Osteocyte (in vitro differentiated cells): Measurements from ENCODE around the gene PPP2R5E. TPM values are rescaled to one million over a fixed set of nuclear protein-coding genes. Genes with fewer than 3 reads are reported as not detected.

Experiments used
- DNase-seq: peaks from one replicate; pipeline ENCODE4 v3.0.0; 2021; ENCODE audit warnings: mixed read lengths; ENCODE audit not compliant: unreplicated experiment; ENCODE audit errors: extremely low spot score
- H3K27ac Mint-ChIP-seq: one replicate; pipeline ENCODE4 v1.8.0; 2021; ENCODE audit warnings: mild to moderate bottlenecking, mixed read lengths; ENCODE audit not compliant: unreplicated experiment
- H3K27me3 Mint-ChIP-seq: one replicate; pipeline ENCODE4 v1.8.0; 2021; ENCODE audit warnings: mixed read lengths; ENCODE audit not compliant: unreplicated experiment
- H3K36me3 Mint-ChIP-seq: one replicate; pipeline ENCODE4 v1.8.0; 2021; ENCODE audit warnings: mixed read lengths; ENCODE audit not compliant: unreplicated experiment
- H3K4me1 Mint-ChIP-seq: one replicate; pipeline ENCODE4 v1.8.0; 2021; ENCODE audit warnings: mixed read lengths; ENCODE audit not compliant: unreplicated experiment
- H3K4me3 Mint-ChIP-seq: one replicate; pipeline ENCODE4 v1.8.0; 2021; ENCODE audit warnings: mild to moderate bottlenecking, moderate library complexity, mixed read lengths; ENCODE audit not compliant: unreplicated experiment
- H3K9me3 Mint-ChIP-seq: one replicate; pipeline ENCODE4 v1.8.0; 2021; ENCODE audit warnings: mixed read lengths; ENCODE audit not compliant: unreplicated experiment
- total RNA-seq: library from RNA; stranded (reverse); gene quantifications from 2 replicates; pipeline ENCODE4 v1.2.1, GENCODE V29; 2021
- TF ChIP-seq, protein P1 (sequence below): fragments of 200-600 bp; sonication (generic); IDR thresholded peaks from 2 replicates; pipeline ENCODE4 v1.5.0; 2021; ENCODE audit warnings: antibody characterized with exemption, mild to moderate bottlenecking, moderate library complexity

Gene PPP2R5E
- total RNA-seq, 1 donor from 2014 or later: 43.3 TPM

DNA sequence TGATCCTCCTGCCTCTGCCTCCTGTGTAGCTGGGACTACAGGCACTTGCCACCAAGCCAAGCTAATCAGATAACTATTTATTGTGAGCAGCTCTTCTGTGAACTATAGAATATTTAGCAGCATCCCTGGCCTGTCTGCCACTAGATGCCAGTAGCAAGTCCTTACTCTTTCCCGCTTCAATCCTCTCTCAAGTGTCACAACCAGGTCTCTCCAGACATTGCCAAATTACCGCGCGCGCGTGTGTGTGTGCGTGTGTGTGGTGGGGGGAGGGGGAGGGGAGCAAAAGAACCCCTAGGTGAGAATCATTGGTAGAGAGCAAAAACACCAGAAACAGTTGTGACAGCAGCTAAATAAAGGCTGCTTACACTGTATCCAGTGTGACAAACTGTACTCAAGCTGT, 49.9 kb downstream of the PPP2R5E start:
- Mint-ChIP-seq H3K27me3 (no peaks in the 10 kb centered on the region), H3K36me3 (peaks cover 4% of the 10 kb centered on the region), H3K4me1 (peaks cover 51% of the 10 kb centered on the region), H3K4me3 (no peak overlapping the region), H3K9me3 (no peaks in the 10 kb centered on the region), H3K27ac (peak overlapping the region; percentile 79)
- DNase-seq: no peak
- TF ChIP-seq, protein P1, sequence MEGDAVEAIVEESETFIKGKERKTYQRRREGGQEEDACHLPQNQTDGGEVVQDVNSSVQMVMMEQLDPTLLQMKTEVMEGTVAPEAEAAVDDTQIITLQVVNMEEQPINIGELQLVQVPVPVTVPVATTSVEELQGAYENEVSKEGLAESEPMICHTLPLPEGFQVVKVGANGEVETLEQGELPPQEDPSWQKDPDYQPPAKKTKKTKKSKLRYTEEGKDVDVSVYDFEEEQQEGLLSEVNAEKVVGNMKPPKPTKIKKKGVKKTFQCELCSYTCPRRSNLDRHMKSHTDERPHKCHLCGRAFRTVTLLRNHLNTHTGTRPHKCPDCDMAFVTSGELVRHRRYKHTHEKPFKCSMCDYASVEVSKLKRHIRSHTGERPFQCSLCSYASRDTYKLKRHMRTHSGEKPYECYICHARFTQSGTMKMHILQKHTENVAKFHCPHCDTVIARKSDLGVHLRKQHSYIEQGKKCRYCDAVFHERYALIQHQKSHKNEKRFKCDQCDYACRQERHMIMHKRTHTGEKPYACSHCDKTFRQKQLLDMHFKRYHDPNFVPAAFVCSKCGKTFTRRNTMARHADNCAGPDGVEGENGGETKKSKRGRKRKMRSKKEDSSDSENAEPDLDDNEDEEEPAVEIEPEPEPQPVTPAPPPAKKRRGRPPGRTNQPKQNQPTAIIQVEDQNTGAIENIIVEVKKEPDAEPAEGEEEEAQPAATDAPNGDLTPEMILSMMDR: peak; percentile 23

DNA sequence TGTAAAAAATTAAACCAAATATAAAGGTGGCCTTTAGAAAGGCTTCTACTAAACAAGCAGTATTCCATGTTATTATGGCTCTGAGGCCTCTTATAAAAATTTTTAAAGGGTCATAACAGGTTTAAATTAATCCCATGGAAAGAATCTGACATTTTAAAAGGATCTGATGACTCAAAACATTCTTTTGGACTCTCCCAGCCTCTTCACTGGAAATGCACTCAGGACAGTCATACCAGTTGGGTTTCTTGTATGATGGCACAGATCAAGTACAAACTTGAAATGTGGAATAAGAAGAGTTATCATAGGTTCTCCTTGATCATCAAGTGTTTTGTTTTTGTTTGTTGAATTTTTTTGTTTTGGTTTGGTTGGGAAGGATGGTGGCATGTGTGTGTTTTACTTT, 50.8 kb downstream of the PPP2R5E start:
- Mint-ChIP-seq H3K4me3 (no peak overlapping the region), H3K4me1 (peaks cover 47% of the 10 kb centered on the region), H3K27me3 (no peaks in the 10 kb centered on the region), H3K27ac (peak overlapping the region; percentile 79), H3K9me3 (no peaks in the 10 kb centered on the region), H3K36me3 (peaks cover 4% of the 10 kb centered on the region)
- DNase-seq: no peak
- TF ChIP-seq, protein P1: no peak

DNA sequence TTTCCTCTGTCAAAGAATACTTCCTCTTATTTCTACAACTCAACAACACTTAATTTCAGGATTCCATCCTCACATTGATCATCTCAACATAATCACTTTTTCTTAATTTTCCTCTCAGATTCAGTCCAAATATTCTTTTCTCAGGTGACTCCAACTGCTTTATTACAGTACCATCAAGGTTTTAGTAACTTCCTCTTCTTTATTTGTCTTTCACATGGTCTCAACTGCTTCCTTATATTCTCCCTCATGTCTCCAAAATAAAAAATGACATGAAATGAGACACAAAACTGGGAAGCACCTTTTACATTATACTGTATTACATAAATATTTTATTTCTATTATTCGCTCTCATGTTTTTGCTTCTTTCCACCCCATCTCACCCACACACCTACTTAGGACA, 55.5 kb downstream of the PPP2R5E start:
- H3K4me1 Mint-ChIP-seq: peaks cover 50% of the 10 kb centered on the region
- no peaks in the 10 kb centered on the region for H3K36me3 Mint-ChIP-seq
- no peaks in the 10 kb centered on the region for H3K9me3 Mint-ChIP-seq
- no peak overlapping the region for H3K27ac Mint-ChIP-seq
- H3K27me3 Mint-ChIP-seq: no peaks in the 10 kb centered on the region
- H3K4me3 Mint-ChIP-seq: no peak overlapping the region
- DNase-seq: no peak
- TF ChIP-seq, protein P1: no peak

DNA sequence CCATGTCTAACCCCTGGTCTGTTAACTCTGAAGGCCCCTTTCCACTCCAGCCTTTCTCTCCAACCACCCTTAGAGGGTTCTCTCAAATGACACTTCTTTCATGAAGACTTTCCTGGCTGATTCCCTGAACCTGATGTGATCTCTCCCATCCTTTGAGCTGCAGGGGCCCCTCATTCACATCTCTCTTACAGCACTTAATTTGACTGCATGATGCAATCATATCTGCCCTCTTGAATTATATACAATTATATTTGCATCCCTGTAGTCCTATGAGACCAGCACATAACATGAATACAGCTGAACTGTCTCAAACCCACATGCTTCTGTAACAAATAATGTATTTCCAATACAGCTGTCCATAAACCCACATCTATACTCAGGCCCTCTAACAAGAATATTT, 56.4 kb downstream of the PPP2R5E start:
- Mint-ChIP-seq H3K4me1 (peaks cover 48% of the 10 kb centered on the region), H3K27me3 (no peaks in the 10 kb centered on the region), H3K27ac (peak overlapping the region; percentile 59), H3K4me3 (no peak overlapping the region), H3K9me3 (no peaks in the 10 kb centered on the region), H3K36me3 (no peaks in the 10 kb centered on the region)
- TF ChIP-seq, protein P1: no peak
- DNase-seq: no peak

DNA sequence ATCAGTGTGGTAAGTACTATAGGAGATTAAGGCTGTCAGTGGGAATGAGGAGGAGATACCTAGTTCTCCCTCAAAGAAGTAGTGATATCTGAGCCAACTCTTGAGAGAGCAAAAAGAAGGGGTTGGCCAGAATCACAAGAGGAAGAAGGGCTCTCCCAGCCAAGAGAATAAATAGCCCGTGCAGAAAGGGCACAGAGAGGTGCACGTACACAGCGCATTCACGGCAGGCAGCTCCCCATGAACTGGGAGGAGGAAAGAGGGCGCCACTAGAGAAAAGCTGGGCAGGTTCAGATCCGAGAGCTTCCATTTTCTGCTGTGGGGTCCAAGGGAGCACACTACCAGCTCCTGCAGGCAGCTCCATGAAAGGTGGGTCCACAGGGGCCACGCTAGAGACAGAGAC, 59.9 kb downstream of the PPP2R5E start:
- H3K27ac Mint-ChIP-seq: no peak overlapping the region
- H3K4me3 Mint-ChIP-seq: no peak overlapping the region
- no peaks in the 10 kb centered on the region for H3K36me3 Mint-ChIP-seq
- peaks cover 52% of the 10 kb centered on the region for H3K4me1 Mint-ChIP-seq
- no peaks in the 10 kb centered on the region for H3K9me3 Mint-ChIP-seq
- TF ChIP-seq, protein P1: no peak
- DNase-seq: no peak
- no peaks in the 10 kb centered on the region for H3K27me3 Mint-ChIP-seq
